H1 (cell line): ENCODE results near the gene CPT2. TPM values are rescaled to one million over a fixed set of nuclear protein-coding genes. Genes with fewer than 3 reads are reported as not detected.

Experiments used
- BRCA1 ChIP-seq: IDR thresholded peaks from 2 replicates; pipeline ENCODE4 v1.6.1; 2012; ENCODE audit warnings: low read depth, low read length, improper control_type of control experiment
- CTBP2 ChIP-seq: IDR thresholded peaks from 2 replicates; pipeline ENCODE4 v1.7.0; 2011; ENCODE audit warnings: borderline replicate concordance, mild to moderate bottlenecking, moderate library complexity, mixed read lengths, low read length; ENCODE audit not compliant: insufficient read depth, insufficient read length
- polyA plus RNA-seq, 7 experiments: library from polyadenylated mRNA; depleted of rRNA in 3 of 7; stranded (reverse) in 5 of 7; unstranded in 2 of 7; fragments of >200 nt in 5 of 7; fragments of 200-250 nt in 2 of 7; gene quantifications; 1 replicate in 5 of 7; 2 replicates in 1 of 7; 4 replicates in 1 of 7; pipeline versions ENCODE4 v1.2.1 to v1.2.3, GENCODE V29; 2011 to 2013; ENCODE audit warnings: missing spikeins in 2 of 7, mixed read lengths in 2 of 7
- total RNA-seq: library from RNA; stranded (reverse); fragmentation: NEBNext Ultra II Directional; extraction: Animal tissue kit (Norgen Biotek cat#: 25700); gene quantifications from 2 replicates; pipeline ENCODE4 v1.2.1, GENCODE V29; 2021

CPT2 gene
- total and polyA plus RNA-seq, 2 of the 8 experiments (the other 6 are each of a cell fraction or from before 2014, with no cell fraction given), result 23.9 to 25.5 TPM

- TF ChIP-seq CTBP2 (no peak), BRCA1 (no peak)
Observed at GRCh38 chr1:53174971-53175913, 21.4 kb upstream of the CPT2 start (continued).
